Body of pancreas (tissue), 4 donors: ENCODE results near the gene SNIP1.
"Not testable (repeated sequence)": the region's sequence is repeated elsewhere in the genome, so short reads cannot be mapped to it uniquely, and the experiment has no call there.

Source experiments
- POLR2A ChIP-seq, 3 donors: fragments of 450-650 bp; IDR thresholded peaks; one replicate each; pipeline ENCODE4 v1.6.1; 2016; ENCODE audit warnings: antibody characterized with exemption in 3 of 3, mild to moderate bottlenecking in 2 of 3
- TF ChIP-seq, protein P1 (sequence below), 7 experiments: fragments of 450-650 bp in 4 of 7; fragments of 200-600 bp in 3 of 7; sonication (generic) in 3 of 7; IDR thresholded peaks; one replicate each; pipeline ENCODE4 v1.5.1; 2016 to 2019; ENCODE audit warnings: antibody characterized with exemption in 7 of 7

DNA sequence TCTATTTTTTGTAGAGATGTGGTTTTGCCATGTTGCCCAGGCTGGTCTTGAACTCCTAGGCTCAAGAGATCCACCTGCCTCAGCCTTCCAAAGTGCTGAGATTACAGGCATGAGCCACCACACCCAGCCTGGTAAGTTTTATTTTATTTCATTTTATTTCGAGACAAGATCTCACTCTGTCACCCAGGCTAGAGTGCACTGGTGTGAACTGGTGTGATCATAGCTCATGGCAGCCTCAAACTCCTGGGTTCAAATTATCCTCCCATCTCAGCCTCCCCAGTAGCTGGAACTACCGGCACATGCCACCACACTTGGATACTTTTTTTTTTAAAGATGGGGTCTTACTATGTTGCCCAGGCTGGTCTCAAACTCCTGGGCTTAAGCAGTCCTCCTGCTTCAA is 51.3 kb downstream of the SNIP1 start:
- TF ChIP-seq, protein P1, sequence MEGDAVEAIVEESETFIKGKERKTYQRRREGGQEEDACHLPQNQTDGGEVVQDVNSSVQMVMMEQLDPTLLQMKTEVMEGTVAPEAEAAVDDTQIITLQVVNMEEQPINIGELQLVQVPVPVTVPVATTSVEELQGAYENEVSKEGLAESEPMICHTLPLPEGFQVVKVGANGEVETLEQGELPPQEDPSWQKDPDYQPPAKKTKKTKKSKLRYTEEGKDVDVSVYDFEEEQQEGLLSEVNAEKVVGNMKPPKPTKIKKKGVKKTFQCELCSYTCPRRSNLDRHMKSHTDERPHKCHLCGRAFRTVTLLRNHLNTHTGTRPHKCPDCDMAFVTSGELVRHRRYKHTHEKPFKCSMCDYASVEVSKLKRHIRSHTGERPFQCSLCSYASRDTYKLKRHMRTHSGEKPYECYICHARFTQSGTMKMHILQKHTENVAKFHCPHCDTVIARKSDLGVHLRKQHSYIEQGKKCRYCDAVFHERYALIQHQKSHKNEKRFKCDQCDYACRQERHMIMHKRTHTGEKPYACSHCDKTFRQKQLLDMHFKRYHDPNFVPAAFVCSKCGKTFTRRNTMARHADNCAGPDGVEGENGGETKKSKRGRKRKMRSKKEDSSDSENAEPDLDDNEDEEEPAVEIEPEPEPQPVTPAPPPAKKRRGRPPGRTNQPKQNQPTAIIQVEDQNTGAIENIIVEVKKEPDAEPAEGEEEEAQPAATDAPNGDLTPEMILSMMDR (IDR thresholded peaks at IDR 0.05) = not testable (repeated sequence)
- TF ChIP-seq POLR2A (IDR thresholded peaks at IDR 0.05) = not testable (repeated sequence)
